GM10248 (cell line): ENCODE data around the gene NR3C2.

ENCODE experiments used
- CTCF ChIA-PET: fragments of 300-600 bp; sonication (Branson Sonifier 250); formaldehyde crosslinking; extraction: SDS; loops from one replicate; lab custom pipeline; 2021; ENCODE audit warnings: antibody characterized with exemption; lab: Yijun Ruan, JAX
- POLR2A ChIA-PET: fragments of 350-650 bp; sonication (Branson Sonifier 250); formaldehyde crosslinking; extraction: SDS; loops from one replicate; lab custom pipeline; 2020; ENCODE audit warnings: antibody characterized with exemption; lab: Yijun Ruan, JAX
- DNase-seq: peaks from one replicate; pipeline ENCODE4 v3.0.0; 2012; ENCODE audit errors: extremely low spot score
- TF ChIP-seq, protein P1 (sequence below): IDR thresholded peaks from 2 replicates; pipeline ENCODE4 v1.5.1; 2012; ENCODE audit warnings: mild to moderate bottlenecking, low read depth; ENCODE audit errors: extremely low read depth, missing control alignments, control extremely low read depth

Gene NR3C2

DNA sequence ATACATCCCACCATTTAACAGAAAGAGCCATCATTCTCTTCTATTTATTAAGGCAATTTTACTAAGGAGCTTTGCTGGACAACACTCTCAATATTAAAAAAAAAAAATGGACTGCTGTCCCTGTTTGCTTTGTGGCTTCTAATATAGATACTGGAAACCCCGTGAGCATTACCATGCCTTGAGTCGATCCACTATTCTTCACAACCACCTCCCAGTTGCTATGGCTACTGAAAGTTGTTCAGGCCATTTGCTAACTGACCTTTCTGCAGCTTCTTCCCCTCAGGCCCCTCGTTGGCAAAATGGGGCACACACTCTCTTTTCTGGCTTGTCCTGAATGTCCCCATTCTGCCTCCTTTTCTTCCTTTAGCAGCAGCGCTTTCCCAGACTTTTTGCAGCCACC lies 340.4 kb downstream of the NR3C2 start:
- CTCF ChIA-PET, result interaction anchor here (1.3 to 1.7 kb wide), 2 partner anchors 17 to 23 kb away, joined by 4 to 5 read pairs; no protein-coding TSS in a partner anchor

DNA sequence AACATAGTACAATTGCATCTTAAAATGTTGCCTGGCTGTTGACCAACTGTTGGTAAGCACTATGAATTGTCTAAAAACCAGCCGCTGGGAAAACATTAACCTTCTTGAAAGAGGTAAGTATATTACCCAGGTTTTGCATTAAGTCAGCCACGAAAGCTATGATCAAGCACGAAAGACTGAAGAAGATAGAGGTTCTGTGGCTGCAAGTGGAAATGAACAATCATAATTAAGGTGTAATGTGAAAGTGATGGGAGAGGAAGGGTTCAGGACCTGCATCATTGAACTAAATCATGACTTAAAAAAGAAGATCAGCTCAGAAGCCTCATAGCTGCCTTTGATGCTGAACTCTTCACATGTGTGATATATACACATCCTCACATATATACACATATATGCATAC lies 341.0 kb downstream of the NR3C2 start:
- DNase-seq, result no peak
- TF ChIP-seq, protein P1, sequence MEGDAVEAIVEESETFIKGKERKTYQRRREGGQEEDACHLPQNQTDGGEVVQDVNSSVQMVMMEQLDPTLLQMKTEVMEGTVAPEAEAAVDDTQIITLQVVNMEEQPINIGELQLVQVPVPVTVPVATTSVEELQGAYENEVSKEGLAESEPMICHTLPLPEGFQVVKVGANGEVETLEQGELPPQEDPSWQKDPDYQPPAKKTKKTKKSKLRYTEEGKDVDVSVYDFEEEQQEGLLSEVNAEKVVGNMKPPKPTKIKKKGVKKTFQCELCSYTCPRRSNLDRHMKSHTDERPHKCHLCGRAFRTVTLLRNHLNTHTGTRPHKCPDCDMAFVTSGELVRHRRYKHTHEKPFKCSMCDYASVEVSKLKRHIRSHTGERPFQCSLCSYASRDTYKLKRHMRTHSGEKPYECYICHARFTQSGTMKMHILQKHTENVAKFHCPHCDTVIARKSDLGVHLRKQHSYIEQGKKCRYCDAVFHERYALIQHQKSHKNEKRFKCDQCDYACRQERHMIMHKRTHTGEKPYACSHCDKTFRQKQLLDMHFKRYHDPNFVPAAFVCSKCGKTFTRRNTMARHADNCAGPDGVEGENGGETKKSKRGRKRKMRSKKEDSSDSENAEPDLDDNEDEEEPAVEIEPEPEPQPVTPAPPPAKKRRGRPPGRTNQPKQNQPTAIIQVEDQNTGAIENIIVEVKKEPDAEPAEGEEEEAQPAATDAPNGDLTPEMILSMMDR, result no peak
- POLR2A ChIA-PET, result no interaction called here
- CTCF ChIA-PET, result interaction anchor here (1.3 to 1.7 kb wide), 2 partner anchors 17 to 23 kb away, joined by 4 to 5 read pairs; no protein-coding TSS in a partner anchor

More for the DNA sequence above, 340.4 kb downstream of the NR3C2 start:
- POLR2A ChIA-PET, result no interaction called here
- DNase-seq, result no peak
- TF ChIP-seq, protein P1, result no peak

DNA sequence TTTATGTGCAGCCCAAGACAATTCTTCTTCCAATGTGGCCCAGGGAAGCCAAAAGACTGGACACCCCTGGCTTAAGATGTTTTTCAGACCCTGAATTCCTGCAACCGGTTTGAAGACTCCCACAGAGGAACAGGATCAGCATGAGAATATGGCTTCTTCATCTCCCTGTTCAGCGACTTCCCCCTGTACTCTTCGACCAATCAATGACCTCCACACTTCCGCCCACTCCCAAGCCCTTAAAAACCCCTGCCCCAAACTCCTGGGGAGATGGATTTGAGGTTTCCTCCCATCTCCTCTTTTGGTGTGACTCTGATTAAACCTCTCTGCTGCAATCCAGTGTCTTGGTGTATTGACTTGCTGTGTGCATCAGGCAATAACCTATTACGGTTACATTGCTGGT lies 344.4 kb downstream of the NR3C2 start:
- CTCF ChIA-PET, result no interaction called here
- no peak for DNase-seq
- TF ChIP-seq, protein P1, result no peak
- POLR2A ChIA-PET, result no interaction called here

DNA sequence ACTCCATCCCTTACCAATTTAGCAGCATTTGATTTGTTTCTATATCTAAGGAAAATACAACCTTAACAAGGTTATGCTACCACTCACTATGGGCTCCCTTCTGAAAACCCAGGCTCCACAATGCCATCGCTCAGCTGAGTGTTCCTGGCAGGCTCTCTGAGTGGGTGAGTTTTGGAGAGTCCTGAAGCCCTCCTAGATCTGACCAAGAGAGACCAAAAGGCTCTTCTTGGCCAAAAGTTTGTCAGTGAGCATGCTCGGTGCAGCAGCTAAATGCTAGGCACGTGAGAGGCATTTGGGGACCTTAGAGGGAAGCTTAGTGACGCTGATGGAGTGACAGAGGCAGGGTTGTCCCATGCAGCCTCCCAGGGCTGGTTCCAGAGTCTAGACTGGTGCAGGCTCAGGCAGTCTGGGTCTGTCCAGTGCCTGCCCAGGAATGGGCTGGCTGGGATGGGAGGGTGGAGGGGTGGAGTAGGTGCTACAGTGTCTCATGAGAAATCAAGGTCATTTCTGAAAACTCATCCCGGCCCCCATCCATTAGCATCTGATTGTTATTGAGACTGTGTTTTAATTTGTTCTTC lies 346.8 kb downstream of the NR3C2 start:
- ChIA-PET POLR2A (no interaction called here), CTCF (interaction anchor here (1.1 to 2.1 kb wide), 2 partner anchors 8 to 13 kb away, joined by 3 to 5 read pairs; no protein-coding TSS in a partner anchor)
- TF ChIP-seq, protein P1, result no peak
- DNase-seq, result no peak

DNA sequence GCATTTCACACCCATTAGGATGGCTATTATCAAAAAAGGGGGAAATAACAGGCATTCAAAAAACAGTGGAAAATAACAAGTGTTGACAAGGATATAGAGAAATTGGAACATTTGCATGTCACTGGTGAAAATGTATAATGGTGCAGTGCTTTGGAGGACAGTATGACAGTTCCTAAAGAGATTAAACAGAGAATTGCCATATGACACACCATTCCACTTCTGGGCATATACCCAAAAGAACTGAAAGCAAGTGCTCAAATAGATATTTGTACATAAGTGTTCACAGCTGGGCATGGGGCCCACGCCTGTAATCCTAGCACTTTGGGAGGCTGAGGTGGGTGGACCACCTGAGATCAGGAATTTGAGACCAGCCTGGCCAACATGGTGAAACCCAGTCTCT lies 348.1 kb downstream of the NR3C2 start:
- ChIA-PET POLR2A (no interaction called here), CTCF (no interaction called here)
- DNase-seq, result no peak
- TF ChIP-seq, protein P1, result no peak

DNA sequence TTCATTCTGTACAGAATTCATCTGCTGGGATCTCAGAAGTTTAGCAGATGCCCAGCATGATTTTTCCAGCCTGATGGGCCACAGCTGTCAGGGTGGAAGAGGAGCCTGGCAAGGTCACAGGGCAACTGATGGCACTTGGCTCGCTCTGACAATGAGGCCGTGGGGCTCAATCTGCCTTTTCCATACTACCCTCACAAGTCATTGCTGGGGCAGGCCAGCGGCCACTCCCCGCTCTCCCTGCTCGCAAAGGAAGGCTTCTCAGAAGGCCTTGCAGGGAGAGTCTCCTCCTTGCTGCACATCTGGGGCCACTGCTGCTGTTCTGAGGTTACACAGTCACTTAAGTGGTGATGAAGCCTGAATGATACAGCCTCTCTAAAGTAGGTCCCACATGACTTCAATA lies 349.1 kb downstream of the NR3C2 start:
- TF ChIP-seq, protein P1, result no peak
- DNase-seq, result no peak
- ChIA-PET CTCF (interaction anchor here (1.4 kb wide), 1 partner anchor 12 kb away, joined by 3 read pairs; no protein-coding TSS in a partner anchor), POLR2A (no interaction called here)
